ENCODE data around the gene DIP2C. TPM values are rescaled to one million over a fixed set of nuclear protein-coding genes. Genes with fewer than 3 reads are reported as not detected.
A peak's percentile ranks its signal among the peaks of the same experiment; 100 is the strongest.

Gene DIP2C
- total RNA-seq, 1 experiment from 2014 or later, result 11.0 TPM

GRCh38 chr10:234708-235406 lies 454.6 kb downstream of the DIP2C start (continued):
- TF ChIP-seq ATF3 (CRISPR knock-in tag; conservative IDR thresholded peaks at IDR 0.05), result no peak
- TF ChIP-seq ATF2 (CRISPR knock-in tag; IDR thresholded peaks at IDR 0.05; ENCODE audit: borderline replicate concordance, low read depth), result no peak
- no peak for TF ChIP-seq ZNF396 (CRISPR knock-in tag; IDR thresholded peaks at IDR 0.05; ENCODE audit: borderline replicate concordance)

GRCh38 chr10:232878-233277 lies 456.6 kb downstream of the DIP2C start:
- no peak for TF ChIP-seq OVOL2 (CRISPR knock-in tag; IDR thresholded peaks at IDR 0.05; ENCODE audit: borderline replicate concordance)
- Mint-ChIP-seq H3K36me3 (no peaks in the 10 kb centered on the region), H3K27me3 (ENCODE audit: low read depth) (no peaks in the 10 kb centered on the region), H3K4me1 (peaks cover 13% of the 10 kb centered on the region; the same call in 1 of the 2 replicates), H3K27ac (no peak overlapping the region), H3K9me3 (no peaks in the 10 kb centered on the region), H3K4me3 (no peak overlapping the region)
- ATAC-seq (no peak), DNase-seq (ENCODE audit: low spot score) (no peak)
- ChIA-PET POLR2A (no interaction called here), CTCF (interaction anchor here (3.7 kb wide), 1 partner anchor 14 kb away, joined by 35 read pairs; no protein-coding TSS in a partner anchor)

DNA sequence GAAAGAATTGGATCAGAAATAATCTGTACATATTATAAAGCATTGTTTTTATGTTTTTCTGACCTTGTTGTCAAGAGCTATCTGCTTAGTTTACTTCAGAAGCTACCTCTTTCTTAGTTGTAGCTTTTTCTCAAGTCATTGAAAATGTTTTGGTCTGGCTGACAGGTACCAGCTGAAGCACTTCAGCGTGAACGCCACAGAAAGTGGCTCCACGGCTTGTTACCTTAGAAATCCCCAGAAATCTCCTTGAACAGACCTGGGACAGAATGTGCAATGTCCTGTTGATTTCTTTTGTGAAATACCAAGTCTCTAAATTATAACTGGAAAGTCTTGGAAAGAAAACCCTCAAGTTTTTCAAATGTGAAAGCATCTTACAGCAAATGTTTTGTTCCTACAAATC lies 457.4 kb downstream of the DIP2C start:
- Mint-ChIP-seq H3K4me3 (no peak overlapping the region), H3K27me3 (ENCODE audit: low read depth) (no peaks in the 10 kb centered on the region), H3K9me3 (no peaks in the 10 kb centered on the region), H3K36me3 (no peaks in the 10 kb centered on the region), H3K27ac (no peak overlapping the region), H3K4me1 (0 out of 2 replicates have a peak, but pooled peaks cover 7% of the 10 kb centered on the region)
- ChIA-PET POLR2A (no interaction called here), CTCF (interaction anchor here (3.7 kb wide), 1 partner anchor 13 kb away, joined by 35 read pairs; no protein-coding TSS in a partner anchor)
- TF ChIP-seq, protein P1, sequence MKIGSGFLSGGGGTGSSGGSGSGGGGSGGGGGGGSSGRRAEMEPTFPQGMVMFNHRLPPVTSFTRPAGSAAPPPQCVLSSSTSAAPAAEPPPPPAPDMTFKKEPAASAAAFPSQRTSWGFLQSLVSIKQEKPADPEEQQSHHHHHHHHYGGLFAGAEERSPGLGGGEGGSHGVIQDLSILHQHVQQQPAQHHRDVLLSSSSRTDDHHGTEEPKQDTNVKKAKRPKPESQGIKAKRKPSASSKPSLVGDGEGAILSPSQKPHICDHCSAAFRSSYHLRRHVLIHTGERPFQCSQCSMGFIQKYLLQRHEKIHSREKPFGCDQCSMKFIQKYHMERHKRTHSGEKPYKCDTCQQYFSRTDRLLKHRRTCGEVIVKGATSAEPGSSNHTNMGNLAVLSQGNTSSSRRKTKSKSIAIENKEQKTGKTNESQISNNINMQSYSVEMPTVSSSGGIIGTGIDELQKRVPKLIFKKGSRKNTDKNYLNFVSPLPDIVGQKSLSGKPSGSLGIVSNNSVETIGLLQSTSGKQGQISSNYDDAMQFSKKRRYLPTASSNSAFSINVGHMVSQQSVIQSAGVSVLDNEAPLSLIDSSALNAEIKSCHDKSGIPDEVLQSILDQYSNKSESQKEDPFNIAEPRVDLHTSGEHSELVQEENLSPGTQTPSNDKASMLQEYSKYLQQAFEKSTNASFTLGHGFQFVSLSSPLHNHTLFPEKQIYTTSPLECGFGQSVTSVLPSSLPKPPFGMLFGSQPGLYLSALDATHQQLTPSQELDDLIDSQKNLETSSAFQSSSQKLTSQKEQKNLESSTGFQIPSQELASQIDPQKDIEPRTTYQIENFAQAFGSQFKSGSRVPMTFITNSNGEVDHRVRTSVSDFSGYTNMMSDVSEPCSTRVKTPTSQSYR (CRISPR knock-in tag; IDR thresholded peaks at IDR 0.05), result no peak
- TF ChIP-seq MLX (CRISPR knock-in tag; IDR thresholded peaks at IDR 0.05), result no peak
- TF ChIP-seq KAT7 (CRISPR knock-in tag; IDR thresholded peaks at IDR 0.05; ENCODE audit: borderline replicate concordance), result no peak
- no peak for TF ChIP-seq SP1 (CRISPR knock-in tag; conservative IDR thresholded peaks at IDR 0.05)
- no peak for TF ChIP-seq ELF4 (CRISPR knock-in tag; IDR thresholded peaks at IDR 0.05; ENCODE audit: low read depth)
- no peak for TF ChIP-seq ZNF138 (CRISPR knock-in tag; conservative IDR thresholded peaks at IDR 0.05)
- ATAC-seq (no peak), DNase-seq (ENCODE audit: low spot score) (no peak)

DNA sequence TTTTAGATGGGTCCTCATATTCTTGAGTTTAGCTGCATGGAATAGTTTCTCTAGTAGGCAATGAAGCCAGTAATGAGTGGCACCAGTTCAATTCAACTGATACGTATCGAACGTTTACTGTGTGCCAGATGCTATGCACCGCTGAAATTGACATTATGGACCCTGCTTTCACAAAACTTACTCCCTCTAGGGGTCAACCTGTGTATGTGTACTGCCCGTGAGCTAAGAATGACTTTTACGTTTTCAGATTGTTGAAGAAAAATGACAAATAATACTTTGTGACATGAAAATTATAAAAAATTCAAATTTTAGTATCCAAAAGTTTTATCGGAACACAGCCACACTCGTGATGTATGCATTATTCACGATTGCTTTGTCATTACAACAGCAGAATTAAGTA lies 458.7 kb downstream of the DIP2C start:
- CTCF ChIA-PET, result interaction anchor here (0.5 to 3.7 kb wide), 28 partner anchors 8 to 666 kb away, joined by 3 to 35 read pairs (median 4); partner anchors contain the start of gene ZMYND11
- TF ChIP-seq CTCF (IDR thresholded peaks at IDR 0.05) (peak; percentile 55), NR1H2 (CRISPR knock-in tag; IDR thresholded peaks at IDR 0.05) (no peak)

More for the DNA sequence above, 458.7 kb downstream of the DIP2C start:
- Mint-ChIP-seq H3K4me3 (no peak overlapping the region), H3K9me3 (no peaks in the 10 kb centered on the region), H3K36me3 (no peaks in the 10 kb centered on the region), H3K27me3 (ENCODE audit: low read depth) (no peaks in the 10 kb centered on the region), H3K27ac (no peak overlapping the region), H3K4me1 (0 out of 2 replicates have a peak, but pooled peaks cover 7% of the 10 kb centered on the region)
- POLR2A ChIA-PET, result no interaction called here
- no peak for DNase-seq (ENCODE audit: low spot score)
- peak; percentile 79 for ATAC-seq

Data from WTC11 (cell line).